Measurements from ENCODE around the gene OPCML.

DNA sequence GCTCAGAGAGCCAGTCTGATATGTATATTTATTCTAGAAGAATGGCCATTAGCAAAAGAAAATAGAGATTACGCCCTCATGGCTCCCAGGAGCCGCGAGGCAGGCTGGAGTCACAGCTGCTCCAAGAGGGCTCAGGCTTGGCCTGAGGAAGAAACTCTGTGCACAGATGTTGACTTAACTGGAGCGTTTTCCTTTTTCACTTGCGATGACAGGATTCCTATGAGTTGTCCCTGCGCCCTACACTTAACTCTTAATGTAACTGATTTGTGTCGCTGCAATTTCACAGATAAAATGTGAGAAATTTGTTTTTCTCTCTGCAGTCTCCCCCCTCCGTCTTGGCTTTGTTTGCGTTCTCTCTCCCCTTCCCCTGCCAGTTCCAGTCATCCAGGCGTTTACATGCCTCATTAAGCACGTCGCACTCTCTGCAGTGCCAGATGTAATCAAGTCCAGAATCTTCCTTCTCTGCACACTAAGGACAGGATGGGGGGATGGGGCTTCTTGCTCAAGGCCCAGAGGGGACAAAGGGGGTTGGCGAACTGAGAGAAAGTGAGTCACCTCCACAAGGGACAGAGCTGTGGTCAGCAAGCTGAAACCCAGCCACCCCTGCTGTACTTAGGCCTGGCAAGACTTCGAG lies 1101.8 kb downstream of the OPCML start:
- TF ChIP-seq, protein P1, sequence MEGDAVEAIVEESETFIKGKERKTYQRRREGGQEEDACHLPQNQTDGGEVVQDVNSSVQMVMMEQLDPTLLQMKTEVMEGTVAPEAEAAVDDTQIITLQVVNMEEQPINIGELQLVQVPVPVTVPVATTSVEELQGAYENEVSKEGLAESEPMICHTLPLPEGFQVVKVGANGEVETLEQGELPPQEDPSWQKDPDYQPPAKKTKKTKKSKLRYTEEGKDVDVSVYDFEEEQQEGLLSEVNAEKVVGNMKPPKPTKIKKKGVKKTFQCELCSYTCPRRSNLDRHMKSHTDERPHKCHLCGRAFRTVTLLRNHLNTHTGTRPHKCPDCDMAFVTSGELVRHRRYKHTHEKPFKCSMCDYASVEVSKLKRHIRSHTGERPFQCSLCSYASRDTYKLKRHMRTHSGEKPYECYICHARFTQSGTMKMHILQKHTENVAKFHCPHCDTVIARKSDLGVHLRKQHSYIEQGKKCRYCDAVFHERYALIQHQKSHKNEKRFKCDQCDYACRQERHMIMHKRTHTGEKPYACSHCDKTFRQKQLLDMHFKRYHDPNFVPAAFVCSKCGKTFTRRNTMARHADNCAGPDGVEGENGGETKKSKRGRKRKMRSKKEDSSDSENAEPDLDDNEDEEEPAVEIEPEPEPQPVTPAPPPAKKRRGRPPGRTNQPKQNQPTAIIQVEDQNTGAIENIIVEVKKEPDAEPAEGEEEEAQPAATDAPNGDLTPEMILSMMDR (IDR thresholded peaks at IDR 0.05) = no peak
- TF ChIP-seq SIN3A (IDR thresholded peaks at IDR 0.05; ENCODE audit: borderline replicate concordance, insufficient read depth, low read depth, low read length) = no peak
- no peak for TF ChIP-seq POLR2AphosphoS5 (IDR thresholded peaks at IDR 0.05; ENCODE audit: low read depth, low read length)
- TF ChIP-seq TCF7L2 (IDR thresholded peaks at IDR 0.05; ENCODE audit: low read depth, low read length) = no peak
